Mesodermal cell (in vitro differentiated cells): Measurements from ENCODE around the gene ADORA2B.

Experiments used
- H3K27ac ChIP-seq: 2 replicates; pipeline ENCODE4 v1.7.0; 2013; ENCODE audit warnings: mild to moderate bottlenecking, low read depth, low read length, moderate library complexity; ENCODE audit not compliant: severe bottlenecking
- H3K36me3 ChIP-seq: 2 replicates; pipeline ENCODE4 v1.7.1; 2013; ENCODE audit warnings: mild to moderate bottlenecking, low read length, moderate library complexity; ENCODE audit not compliant: control insufficient read depth, insufficient read depth
- H3K4me1 ChIP-seq: one replicate; pipeline ENCODE4 v1.7.1; 2013; ENCODE audit warnings: mild to moderate bottlenecking, low read length; ENCODE audit not compliant: insufficient read depth, control insufficient read depth, poor library complexity, severe bottlenecking
- H3K4me3 ChIP-seq: 2 replicates; pipeline ENCODE4 v1.7.0; 2013; ENCODE audit warnings: low read length, control low read depth, mild to moderate bottlenecking; ENCODE audit not compliant: insufficient read depth, poor library complexity, severe bottlenecking; ENCODE audit errors: extremely low read depth
- H3K9me3 ChIP-seq: 2 replicates; pipeline ENCODE4 v1.7.1; 2013; ENCODE audit warnings: mild to moderate bottlenecking, low read length, moderate library complexity; ENCODE audit not compliant: control insufficient read depth
- WGBS, 2 experiments: methylation state at CpG; one replicate each; pipeline ENCODE4 v1.1.5; 2013; ENCODE audit warnings: missing lambda C conversion rate in 2 of 2; ENCODE audit not compliant: insufficient coverage in 2 of 2; 5-methylcytosine and 5-hydroxymethylcytosine counted together

The ADORA2B gene

GRCh38 chr17:15954222-15954621 lies 9.3 kb downstream of the ADORA2B start:
- Histone ChIP-seq H3K4me1 (peaks cover 16% of the 10 kb centered on the region), H3K9me3 (no peaks in the 10 kb centered on the region), H3K36me3 (no peaks in the 10 kb centered on the region), H3K27ac (no peak overlapping the region), H3K4me3 (no peak overlapping the region)
- WGBS, 2 experiments = 93 to 97% methylated on average over 3 to 4 of the region's 5 CpGs

- Histone ChIP-seq H3K9me3 (no peaks in the 10 kb centered on the region), H3K27ac (no peak overlapping the region), H3K36me3 (no peaks in the 10 kb centered on the region), H3K4me1 (peaks cover 23% of the 10 kb centered on the region), H3K4me3 (no peak overlapping the region)
- WGBS, 2 experiments = 84 to 91% methylated on average over 9 of the region's 14 CpGs
Observed at GRCh38 chr17:15955793-15956541, 11.0 kb downstream of the ADORA2B start.

- Histone ChIP-seq H3K27ac (no peak overlapping the region), H3K4me3 (no peak overlapping the region), H3K36me3 (no peaks in the 10 kb centered on the region), H3K4me1 (peaks cover 23% of the 10 kb centered on the region), H3K9me3 (no peaks in the 10 kb centered on the region)
- whole genome bisulfite sequencing, 2 experiments = 91 to 98% methylated on average over 5 to 6 of the region's 6 CpGs
Observed at GRCh38 chr17:15957206-15957605, 12.3 kb downstream of the ADORA2B start.

- Histone ChIP-seq H3K27ac (no peak overlapping the region), H3K4me3 (no peak overlapping the region), H3K36me3 (no peaks in the 10 kb centered on the region), H3K4me1 (peaks cover 23% of the 10 kb centered on the region), H3K9me3 (no peaks in the 10 kb centered on the region)
- 87 to 97% methylated on average over 9 to 14 of the region's 19 CpGs for WGBS, 2 experiments
Observed at GRCh38 chr17:15957608-15958307, 12.8 kb downstream of the ADORA2B start.

- peaks cover 23% of the 10 kb centered on the region for H3K4me1 ChIP-seq
- whole genome bisulfite sequencing, 2 experiments = 91 to 98% methylated on average over 4 of the region's 4 CpGs
- no peaks in the 10 kb centered on the region for H3K36me3 ChIP-seq
- H3K4me3 ChIP-seq = no peak overlapping the region
- no peaks in the 10 kb centered on the region for H3K9me3 ChIP-seq
- H3K27ac ChIP-seq = peak overlapping the region; percentile 77
Observed at GRCh38 chr17:15958484-15958854, 13.5 kb downstream of the ADORA2B start.

- 95 to 98% methylated on average over 3 to 4 of the region's 4 CpGs for WGBS, 2 experiments
- Histone ChIP-seq H3K9me3 (no peaks in the 10 kb centered on the region), H3K4me3 (no peak overlapping the region)
Observed at GRCh38 chr17:15963670-15964110, 18.8 kb downstream of the ADORA2B start.

GRCh38 chr17:15965528-15965927 lies 20.6 kb downstream of the ADORA2B start:
- WGBS, 2 experiments = 60 to 61% methylated on average over 6 of the region's 6 CpGs
- H3K4me1 ChIP-seq = peaks cover 18% of the 10 kb centered on the region
- no peaks in the 10 kb centered on the region for H3K9me3 ChIP-seq
- peak overlapping the region; percentile 66 for H3K27ac ChIP-seq
- H3K36me3 ChIP-seq = no peaks in the 10 kb centered on the region
- no peak overlapping the region for H3K4me3 ChIP-seq

More at GRCh38 chr17:15963670-15964110, 18.8 kb downstream of the ADORA2B start:
- Histone ChIP-seq H3K36me3 (no peaks in the 10 kb centered on the region), H3K27ac (no peak overlapping the region), H3K4me1 (peaks cover 31% of the 10 kb centered on the region)

- Histone ChIP-seq H3K4me1 (peaks cover 18% of the 10 kb centered on the region), H3K9me3 (no peaks in the 10 kb centered on the region), H3K27ac (peak overlapping the region; percentile 66), H3K36me3 (no peaks in the 10 kb centered on the region), H3K4me3 (no peak overlapping the region)
- WGBS, 2 experiments = 26 to 34% methylated on average over 9 to 11 of the region's 13 CpGs
Observed at GRCh38 chr17:15966183-15966878, 21.4 kb downstream of the ADORA2B start.

GRCh38 chr17:15966879-15967248 lies 21.9 kb downstream of the ADORA2B start:
- Histone ChIP-seq H3K4me1 (peaks cover 18% of the 10 kb centered on the region), H3K27ac (peak overlapping the region; percentile 66), H3K4me3 (no peak overlapping the region), H3K9me3 (no peaks in the 10 kb centered on the region), H3K36me3 (no peaks in the 10 kb centered on the region)
- 26 to 27% methylated on average over 10 of the region's 11 CpGs for WGBS, 2 experiments

- Histone ChIP-seq H3K4me3 (no peak overlapping the region), H3K9me3 (no peaks in the 10 kb centered on the region), H3K36me3 (no peaks in the 10 kb centered on the region), H3K4me1 (peaks cover 18% of the 10 kb centered on the region), H3K27ac (no peak overlapping the region)
- WGBS, 2 experiments = 82 to 89% methylated on average over 5 to 11 of the region's 11 CpGs
Observed at GRCh38 chr17:15967706-15968399, 22.9 kb downstream of the ADORA2B start.
